DND-41 (cell line): Measurements from ENCODE around the gene GPC4.

Source experiments
- ATAC-seq: fragments of 200-7000 bp; cut with Tn5 transposase; 3 replicates; pipeline ENCODE4 v1.9.1; 2021; ENCODE audit warnings: low read depth; ENCODE audit not compliant: insufficient read depth
- DNase-seq: peaks from one replicate; pipeline ENCODE4 v3.0.0-alpha.2; 2020
- H2AFZ ChIP-seq: 2 replicates; pipeline ENCODE4 v1.6.0; 2012; ENCODE audit warnings: low read depth, low read length
- H3K27ac ChIP-seq: 2 replicates; pipeline ENCODE4 v1.5.1; 2012; ENCODE audit warnings: low read length, inconsistent platforms
- H3K27me3 ChIP-seq: fragments of 200-600 bp; sonication (generic); 2 replicates; pipeline ENCODE4 v1.6.0; 2012; ENCODE audit warnings: low read length, mild to moderate bottlenecking, inconsistent platforms; ENCODE audit not compliant: insufficient read depth, poor library complexity
- H3K36me3 ChIP-seq: 2 replicates; pipeline ENCODE4 v1.5.1; 2012; ENCODE audit warnings: low read length, inconsistent platforms; ENCODE audit not compliant: insufficient read depth
- H3K4me1 ChIP-seq: 2 replicates; pipeline ENCODE4 v1.5.1; 2012; ENCODE audit warnings: mild to moderate bottlenecking, low read length; ENCODE audit not compliant: insufficient read depth
- H3K4me2 ChIP-seq: 2 replicates; pipeline ENCODE4 v1.6.0; 2012; ENCODE audit warnings: mild to moderate bottlenecking, moderate library complexity, low read length, inconsistent platforms; ENCODE audit not compliant: insufficient read depth
- H3K4me3 ChIP-seq, 2 experiments: fragments of 200-600 bp in 1 of 2; shearing (Covaris generic) in 1 of 2; 2 replicates each; pipeline ENCODE4 v1.5.1; 2012 to 2016; ENCODE audit warnings: inconsistent platforms in 2 of 2, low read length in 2 of 2, mild to moderate bottlenecking in 2 of 2, low read depth in 1 of 2, moderate library complexity in 1 of 2
- H3K79me2 ChIP-seq: 2 replicates; pipeline ENCODE4 v1.6.0; 2012; ENCODE audit warnings: low read length, inconsistent platforms; ENCODE audit not compliant: insufficient read depth
- H3K9ac ChIP-seq: 2 replicates; pipeline ENCODE4 v1.6.0; 2012; ENCODE audit warnings: low read depth, mild to moderate bottlenecking, inconsistent platforms, low read length, moderate library complexity
- H3K9me3 ChIP-seq: 2 replicates; pipeline ENCODE4 v1.5.1; 2012; ENCODE audit warnings: low read length, moderate library complexity, mild to moderate bottlenecking, inconsistent platforms; ENCODE audit not compliant: insufficient read depth, severe bottlenecking
- H4K20me1 ChIP-seq: 2 replicates; pipeline ENCODE4 v1.6.0; 2012; ENCODE audit warnings: low read length; ENCODE audit not compliant: insufficient read depth
- CTCF ChIP-seq: IDR thresholded peaks from 2 replicates; pipeline ENCODE4 v1.5.1; 2012; ENCODE audit warnings: borderline replicate concordance, low read length, moderate library complexity, mild to moderate bottlenecking; ENCODE audit not compliant: poor library complexity, severe bottlenecking; ENCODE audit errors: extremely low read depth
- EZH2 ChIP-seq: IDR thresholded peaks from 3 replicates; pipeline ENCODE4 v1.6.1; 2012; ENCODE audit warnings: borderline replicate concordance, low read depth, mild to moderate bottlenecking, moderate library complexity, low read length, inconsistent platforms; ENCODE audit not compliant: severe bottlenecking

The GPC4 gene

GRCh38 chrX:133350751-133351150 lies 64.5 kb downstream of the GPC4 start:
- H3K79me2 ChIP-seq: no peaks in the 10 kb centered on the region
- H3K27ac ChIP-seq: no peak overlapping the region
- no peak overlapping the region for H2AFZ ChIP-seq
- H3K4me1 ChIP-seq: no peaks in the 10 kb centered on the region
- H3K27me3 ChIP-seq: no peaks in the 10 kb centered on the region
- H3K9ac ChIP-seq: no peak overlapping the region
- DNase-seq: no peak
- H3K36me3 ChIP-seq: no peaks in the 10 kb centered on the region
- no peak for ATAC-seq
- H4K20me1 ChIP-seq: no peaks in the 10 kb centered on the region
- no peak overlapping the region for H3K4me3 ChIP-seq
- H3K9me3 ChIP-seq: no peaks in the 10 kb centered on the region
- no peak for TF ChIP-seq CTCF
- TF ChIP-seq EZH2: no peak
- no peak overlapping the region for H3K4me2 ChIP-seq

GRCh38 chrX:133346026-133346425 lies 69.3 kb downstream of the GPC4 start:
- ATAC-seq: no peak
- TF ChIP-seq CTCF (no peak), EZH2 (no peak)

GRCh38 chrX:133339566-133339965 lies 75.7 kb downstream of the GPC4 start:
- Histone ChIP-seq H3K27ac (no peak overlapping the region), H3K9me3 (no peaks in the 10 kb centered on the region), H3K79me2 (no peaks in the 10 kb centered on the region), H4K20me1 (no peaks in the 10 kb centered on the region), H3K4me3 (no peak overlapping the region), H2AFZ (no peak overlapping the region), H3K36me3 (no peaks in the 10 kb centered on the region), H3K4me1 (no peaks in the 10 kb centered on the region), H3K27me3 (no peaks in the 10 kb centered on the region), H3K4me2 (no peak overlapping the region), H3K9ac (no peak overlapping the region)
- no peak for DNase-seq
- TF ChIP-seq EZH2 (no peak), CTCF (no peak)
- ATAC-seq: no peak

More at GRCh38 chrX:133346026-133346425, 69.3 kb downstream of the GPC4 start:
- Histone ChIP-seq H4K20me1 (no peaks in the 10 kb centered on the region), H3K27ac (no peak overlapping the region), H3K4me2 (no peak overlapping the region), H3K36me3 (no peaks in the 10 kb centered on the region), H2AFZ (no peak overlapping the region), H3K79me2 (no peaks in the 10 kb centered on the region), H3K4me1 (no peaks in the 10 kb centered on the region), H3K27me3 (no peaks in the 10 kb centered on the region), H3K9ac (no peak overlapping the region), H3K9me3 (no peaks in the 10 kb centered on the region), H3K4me3 (no peak overlapping the region)
- DNase-seq: no peak

GRCh38 chrX:133337250-133337649 lies 78.0 kb downstream of the GPC4 start:
- no peaks in the 10 kb centered on the region for H3K27me3 ChIP-seq
- no peak overlapping the region for H3K4me3 ChIP-seq
- no peak overlapping the region for H3K4me2 ChIP-seq
- no peaks in the 10 kb centered on the region for H4K20me1 ChIP-seq
- no peaks in the 10 kb centered on the region for H3K4me1 ChIP-seq
- no peaks in the 10 kb centered on the region for H3K9me3 ChIP-seq
- H2AFZ ChIP-seq: no peak overlapping the region
- TF ChIP-seq CTCF (no peak), EZH2 (no peak)
- H3K36me3 ChIP-seq: no peaks in the 10 kb centered on the region
- no peaks in the 10 kb centered on the region for H3K79me2 ChIP-seq
- H3K27ac ChIP-seq: no peak overlapping the region
- ATAC-seq (no peak), DNase-seq (no peak)
- H3K9ac ChIP-seq: no peak overlapping the region
